WI38 (cell line): Measurements from ENCODE around the gene SAXO2.
A peak's percentile ranks its signal among the peaks of the same experiment; 100 is the strongest.
"Not testable (repeated sequence)": the region's sequence is repeated elsewhere in the genome, so short reads cannot be mapped to it uniquely, and the experiment has no call there.

ENCODE experiments used
- H3K4me3 ChIP-seq: 2 replicates; pipeline ENCODE4 v1.5.1; 2011; ENCODE audit warnings: low read depth, mild to moderate bottlenecking, control low read depth, low read length
- TF ChIP-seq, protein P1 (sequence below): IDR thresholded peaks from 2 replicates; pipeline ENCODE4 v1.5.1; 2012; ENCODE audit warnings: low read depth, mild to moderate bottlenecking, control low read depth, low read length

SAXO2 gene

DNA sequence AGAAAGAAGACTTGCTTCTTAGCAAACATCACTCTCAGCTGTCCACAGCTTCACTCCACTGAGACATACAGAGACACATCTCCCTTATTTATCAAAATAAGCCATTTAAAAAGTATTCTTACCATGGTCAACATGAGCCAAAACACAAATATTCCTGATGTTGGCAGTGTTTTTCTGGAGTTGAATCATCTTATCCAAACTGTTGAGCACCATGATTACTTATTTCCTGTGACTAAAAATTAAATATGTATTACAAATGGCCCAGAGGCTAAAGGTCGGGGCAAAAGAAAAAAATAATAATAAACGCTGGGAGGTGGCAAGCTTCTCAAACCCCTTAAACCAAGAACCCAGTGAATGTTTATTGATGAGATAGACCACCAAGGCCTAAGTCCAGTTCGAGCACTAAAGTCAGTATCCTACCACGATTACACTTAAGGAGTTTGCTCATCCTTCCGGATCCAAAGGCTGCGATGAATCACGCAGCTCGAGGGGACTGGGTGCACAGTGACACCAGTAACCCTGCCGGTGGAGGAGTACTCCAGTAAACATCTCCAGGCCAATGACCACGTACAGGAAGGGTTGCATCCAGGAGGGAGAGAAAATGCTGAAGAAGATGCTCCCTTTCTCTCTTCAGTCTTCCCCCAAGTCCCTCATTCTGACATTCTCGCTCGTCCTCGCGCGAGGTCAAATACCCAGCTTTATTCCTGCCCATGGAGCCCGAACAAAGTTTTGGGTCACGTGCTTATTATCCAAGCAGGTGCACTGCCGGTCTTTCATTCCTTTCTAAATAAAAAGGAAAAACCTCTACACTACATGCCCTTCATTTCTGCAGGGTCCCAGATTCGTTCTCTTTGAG lies 824 bp upstream of the SAXO2 start:
- peak overlapping the region; percentile 81 for H3K4me3 ChIP-seq

DNA sequence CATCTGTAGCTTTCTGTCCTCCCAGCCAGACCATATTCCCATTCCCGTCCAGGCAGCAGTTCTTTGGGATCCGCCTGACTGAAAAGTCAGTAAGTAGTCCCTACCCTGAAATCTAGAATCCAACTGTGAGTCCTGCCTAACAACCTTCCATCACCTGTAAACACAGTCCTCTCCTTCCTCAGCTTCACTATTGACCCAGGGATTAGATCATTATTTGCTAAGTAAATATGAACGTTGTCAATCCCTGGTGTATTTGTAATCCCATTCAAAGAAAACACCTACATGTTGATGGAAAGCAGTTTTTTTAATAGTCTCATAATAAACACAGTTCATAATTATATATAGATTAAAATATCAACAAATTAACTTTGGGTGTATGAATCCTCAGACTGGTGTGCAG lies 732 bp downstream of the SAXO2 start:
- peak overlapping the region; percentile 81 for H3K4me3 ChIP-seq
- TF ChIP-seq, protein P1, sequence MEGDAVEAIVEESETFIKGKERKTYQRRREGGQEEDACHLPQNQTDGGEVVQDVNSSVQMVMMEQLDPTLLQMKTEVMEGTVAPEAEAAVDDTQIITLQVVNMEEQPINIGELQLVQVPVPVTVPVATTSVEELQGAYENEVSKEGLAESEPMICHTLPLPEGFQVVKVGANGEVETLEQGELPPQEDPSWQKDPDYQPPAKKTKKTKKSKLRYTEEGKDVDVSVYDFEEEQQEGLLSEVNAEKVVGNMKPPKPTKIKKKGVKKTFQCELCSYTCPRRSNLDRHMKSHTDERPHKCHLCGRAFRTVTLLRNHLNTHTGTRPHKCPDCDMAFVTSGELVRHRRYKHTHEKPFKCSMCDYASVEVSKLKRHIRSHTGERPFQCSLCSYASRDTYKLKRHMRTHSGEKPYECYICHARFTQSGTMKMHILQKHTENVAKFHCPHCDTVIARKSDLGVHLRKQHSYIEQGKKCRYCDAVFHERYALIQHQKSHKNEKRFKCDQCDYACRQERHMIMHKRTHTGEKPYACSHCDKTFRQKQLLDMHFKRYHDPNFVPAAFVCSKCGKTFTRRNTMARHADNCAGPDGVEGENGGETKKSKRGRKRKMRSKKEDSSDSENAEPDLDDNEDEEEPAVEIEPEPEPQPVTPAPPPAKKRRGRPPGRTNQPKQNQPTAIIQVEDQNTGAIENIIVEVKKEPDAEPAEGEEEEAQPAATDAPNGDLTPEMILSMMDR, result no peak

DNA sequence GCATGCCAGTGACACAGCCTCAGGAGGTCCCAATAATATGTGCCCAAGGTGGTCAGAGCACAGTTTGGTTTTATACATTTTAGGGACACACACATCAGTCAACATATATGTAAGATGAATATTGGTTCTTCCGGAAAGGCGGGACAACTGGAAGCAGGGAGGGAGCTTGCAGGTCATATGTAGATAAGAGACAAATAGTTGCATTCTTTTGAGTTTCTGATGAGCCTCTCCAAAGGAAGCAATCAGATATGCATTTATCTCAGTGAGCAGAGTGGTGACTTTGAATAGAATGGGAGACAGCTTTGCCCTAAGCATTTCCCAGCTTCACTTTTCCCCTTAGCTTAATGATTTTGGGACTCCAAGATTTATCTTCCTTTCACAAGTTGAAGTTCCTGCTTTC lies 4.5 kb downstream of the SAXO2 start:
- not testable (repeated sequence) for H3K4me3 ChIP-seq

DNA sequence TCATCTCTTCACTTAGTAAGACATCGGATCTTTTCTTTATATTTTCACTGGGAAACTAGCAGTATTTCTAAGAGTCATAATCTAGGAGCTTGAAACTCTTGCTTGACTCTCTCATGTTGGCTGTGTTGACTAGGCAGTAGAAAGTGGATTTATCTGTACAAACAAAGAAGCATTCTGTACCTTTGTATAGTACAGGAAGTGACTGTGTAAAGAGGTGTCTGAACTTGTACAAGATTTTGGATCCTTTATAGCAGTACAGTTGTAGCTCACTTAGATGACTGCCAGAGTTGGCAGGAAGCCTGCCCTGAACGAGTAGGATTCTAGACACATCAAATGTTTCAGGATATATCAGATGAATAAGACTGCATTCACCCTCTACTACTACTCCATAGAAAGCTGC lies 5.8 kb downstream of the SAXO2 start:
- not testable (repeated sequence) for H3K4me3 ChIP-seq

DNA sequence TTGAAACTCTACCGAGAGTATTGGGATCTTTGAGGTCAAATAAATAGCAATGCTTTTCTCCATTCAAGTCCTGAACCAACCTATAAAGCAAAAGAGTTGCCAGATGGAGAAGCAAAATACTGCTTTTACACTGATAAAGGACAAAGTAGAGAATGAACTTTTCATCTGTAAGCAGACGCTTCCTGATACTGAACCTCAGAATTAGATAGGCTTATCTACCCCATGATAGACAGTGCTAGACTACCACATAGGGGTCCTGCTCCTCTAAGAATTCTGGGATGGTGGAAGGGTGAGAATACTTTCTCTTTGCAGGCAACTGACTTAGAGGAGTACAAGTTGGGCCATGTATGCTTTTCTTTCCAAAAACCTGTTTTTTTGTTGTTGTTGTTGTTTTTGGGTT lies 9.5 kb downstream of the SAXO2 start:
- TF ChIP-seq, protein P1, result no peak
- H3K4me3 ChIP-seq, result no peak overlapping the region

DNA sequence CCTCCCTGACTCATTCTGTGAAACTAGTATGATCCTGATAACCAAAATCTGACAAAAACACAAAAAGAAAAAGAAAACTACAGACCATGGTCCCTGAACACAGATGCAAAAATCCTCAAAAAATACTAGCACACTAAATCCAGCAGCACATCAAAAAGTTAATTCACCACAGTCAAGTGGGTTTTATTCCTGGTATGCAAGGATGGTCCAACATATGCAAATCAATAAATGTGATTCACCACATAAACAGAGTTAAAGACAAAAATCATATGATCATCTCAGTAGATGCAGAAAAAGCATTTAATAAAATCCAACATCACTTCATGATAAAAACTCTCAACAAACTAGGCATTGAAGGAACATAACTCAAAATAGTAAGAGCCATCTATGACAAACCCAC lies 12.8 kb downstream of the SAXO2 start:
- H3K4me3 ChIP-seq, result no peak overlapping the region
- TF ChIP-seq, protein P1, result no peak

DNA sequence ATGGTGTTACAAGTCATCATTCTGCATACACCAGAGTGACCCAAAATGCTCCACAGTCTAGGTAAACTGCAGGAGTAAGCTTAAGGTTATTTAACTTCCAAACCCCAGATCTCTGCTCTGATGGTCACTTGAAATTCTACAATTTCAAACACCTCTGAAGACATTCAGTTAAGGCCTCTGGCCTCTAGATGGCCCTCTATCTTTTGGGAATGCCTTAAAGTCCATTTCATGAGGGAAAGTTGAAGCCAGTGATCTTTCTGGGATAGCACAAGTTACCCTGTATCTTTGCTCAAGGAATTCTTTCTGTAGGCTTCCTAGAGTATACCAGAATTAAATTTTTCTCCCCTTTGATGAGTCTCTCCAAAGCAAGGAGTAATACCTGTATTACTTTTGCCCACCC lies 18.7 kb downstream of the SAXO2 start:
- not testable (repeated sequence) for H3K4me3 ChIP-seq

DNA sequence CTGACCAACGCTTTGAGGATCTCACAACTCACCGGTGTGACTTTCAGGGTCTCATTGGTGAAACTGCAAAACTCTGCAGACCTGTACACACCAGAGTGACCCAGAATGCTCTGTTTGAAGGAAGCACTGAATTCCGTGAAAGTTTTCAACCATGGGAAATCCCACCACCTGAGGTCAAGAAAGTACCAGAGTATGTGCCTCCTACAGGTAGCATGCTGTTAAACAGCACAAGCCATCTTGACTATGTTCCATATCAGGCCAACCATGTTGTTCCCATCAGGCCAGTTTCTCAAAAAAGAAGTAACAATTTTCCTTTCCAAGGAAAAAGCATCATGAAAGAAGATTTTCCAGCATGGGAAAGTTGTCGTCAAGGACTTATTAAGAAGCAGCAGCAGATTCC lies 19.8 kb downstream of the SAXO2 start:
- H3K4me3 ChIP-seq, result not testable (repeated sequence)

DNA sequence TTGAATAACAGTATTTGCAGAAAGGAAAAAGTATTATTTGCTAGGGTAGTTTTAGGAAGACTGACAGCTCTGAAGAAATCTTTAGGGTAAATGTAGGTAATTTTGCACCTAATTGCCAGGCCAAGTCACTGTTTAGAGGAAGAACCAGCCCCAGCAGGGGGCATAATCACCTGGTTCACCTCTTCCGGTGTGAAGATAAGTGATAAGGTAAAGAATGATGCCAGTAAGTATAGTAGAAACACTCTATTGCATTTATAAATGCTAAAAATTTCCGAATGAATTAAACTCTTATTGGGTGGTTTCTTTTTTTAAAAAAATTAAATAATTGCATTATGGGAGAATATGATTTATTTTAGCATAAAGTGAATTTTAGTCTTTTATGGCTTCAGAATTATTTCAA lies 21.8 kb downstream of the SAXO2 start:
- not testable (repeated sequence) for H3K4me3 ChIP-seq

DNA sequence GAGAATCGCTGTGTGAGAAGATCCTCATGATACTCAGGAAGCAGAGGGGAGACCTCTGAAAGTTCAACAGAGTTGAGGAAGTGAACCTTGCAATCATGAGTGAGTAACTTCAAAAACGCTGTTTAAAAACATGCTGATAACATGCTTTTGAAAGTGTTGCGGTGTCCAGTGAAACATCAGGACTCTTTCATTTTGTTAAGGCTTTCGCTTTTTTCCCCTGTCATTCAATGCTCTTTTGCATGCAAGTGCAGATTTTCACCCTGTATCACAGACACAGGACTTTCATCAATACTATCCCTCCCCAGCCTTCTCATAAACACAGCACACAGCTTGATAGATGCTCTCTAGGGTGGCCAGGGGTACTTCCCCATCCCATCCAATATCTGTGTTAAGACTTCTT lies 23.9 kb downstream of the SAXO2 start:
- not testable (repeated sequence) for H3K4me3 ChIP-seq

DNA sequence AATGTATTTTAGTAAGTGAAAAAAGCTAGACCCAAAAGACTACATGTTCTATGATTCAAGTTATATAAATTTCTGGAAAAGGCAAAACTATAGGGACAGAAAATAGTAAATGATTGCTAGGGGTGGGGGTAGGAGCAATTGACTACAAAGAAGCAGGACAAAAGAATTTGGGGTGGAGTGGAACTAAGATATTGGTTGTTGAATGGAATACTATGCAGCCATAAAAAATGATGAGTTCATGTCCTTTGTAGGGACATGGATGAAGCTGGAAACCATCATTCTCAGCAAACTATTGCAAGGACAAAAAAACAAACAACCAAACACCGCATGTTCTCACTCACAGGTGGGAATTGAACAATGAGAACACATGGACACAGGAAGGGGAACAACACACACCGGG lies 25.6 kb downstream of the SAXO2 start:
- H3K4me3 ChIP-seq, result not testable (repeated sequence)

DNA sequence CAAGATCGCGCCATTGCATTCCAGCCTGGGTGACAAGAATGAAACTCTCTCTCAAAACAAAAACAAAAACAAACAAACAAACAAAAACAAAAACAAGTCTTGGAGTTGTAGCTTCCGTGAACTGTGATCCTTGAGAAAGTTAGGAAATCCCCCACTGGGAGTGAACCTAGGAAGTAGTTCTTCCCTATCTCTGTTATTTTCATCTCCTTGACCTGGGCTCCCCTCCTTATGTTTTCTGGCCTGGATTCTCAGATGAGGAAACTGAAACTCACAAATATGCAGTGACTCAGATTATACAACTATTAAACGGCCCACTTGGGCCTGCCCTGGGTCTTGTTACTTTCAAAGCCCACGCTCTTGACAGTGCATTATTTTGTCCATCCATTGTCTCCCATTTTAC lies 29.7 kb downstream of the SAXO2 start:
- no peak overlapping the region for H3K4me3 ChIP-seq
- TF ChIP-seq, protein P1, result no peak
